MM.1S (cell line): ENCODE results near the gene ZNF787.

ENCODE experiments used
- EZH2 ChIP-seq: fragments of 300-600 bp; sonication (generic); optimal IDR thresholded peaks from 2 replicates; pipeline ENCODE3; 2017; ENCODE audit warnings: low read depth, mild to moderate bottlenecking, antibody characterized with exemption, low read length, mixed read lengths
- TF ChIP-seq, protein P1 (sequence below): fragments of 300-600 bp; sonication (generic); IDR thresholded peaks from 2 replicates; pipeline ENCODE4 v1.5.1; 2016; ENCODE audit warnings: antibody characterized with exemption, low read length, mixed read lengths

DNA sequence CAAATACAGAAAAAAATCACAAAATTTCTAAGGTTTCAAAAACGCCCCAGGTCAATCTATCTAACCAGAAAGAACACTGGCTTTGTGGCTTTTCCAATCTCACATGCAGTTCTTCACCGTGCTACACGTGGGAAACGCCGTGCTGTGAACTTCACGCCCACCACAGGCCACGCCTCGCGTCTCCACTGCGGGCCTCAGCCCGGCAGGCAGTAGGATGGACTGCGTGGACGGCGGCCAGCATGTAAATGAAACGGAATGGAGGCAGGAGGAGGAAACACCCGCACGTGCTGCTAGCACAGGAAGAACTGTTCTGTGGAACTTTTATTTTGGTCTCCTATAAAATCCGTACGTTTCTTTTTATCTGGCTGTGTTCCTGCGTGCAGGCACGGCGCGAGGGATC, 23.8 kb downstream of the ZNF787 start:
- TF ChIP-seq, protein P1, sequence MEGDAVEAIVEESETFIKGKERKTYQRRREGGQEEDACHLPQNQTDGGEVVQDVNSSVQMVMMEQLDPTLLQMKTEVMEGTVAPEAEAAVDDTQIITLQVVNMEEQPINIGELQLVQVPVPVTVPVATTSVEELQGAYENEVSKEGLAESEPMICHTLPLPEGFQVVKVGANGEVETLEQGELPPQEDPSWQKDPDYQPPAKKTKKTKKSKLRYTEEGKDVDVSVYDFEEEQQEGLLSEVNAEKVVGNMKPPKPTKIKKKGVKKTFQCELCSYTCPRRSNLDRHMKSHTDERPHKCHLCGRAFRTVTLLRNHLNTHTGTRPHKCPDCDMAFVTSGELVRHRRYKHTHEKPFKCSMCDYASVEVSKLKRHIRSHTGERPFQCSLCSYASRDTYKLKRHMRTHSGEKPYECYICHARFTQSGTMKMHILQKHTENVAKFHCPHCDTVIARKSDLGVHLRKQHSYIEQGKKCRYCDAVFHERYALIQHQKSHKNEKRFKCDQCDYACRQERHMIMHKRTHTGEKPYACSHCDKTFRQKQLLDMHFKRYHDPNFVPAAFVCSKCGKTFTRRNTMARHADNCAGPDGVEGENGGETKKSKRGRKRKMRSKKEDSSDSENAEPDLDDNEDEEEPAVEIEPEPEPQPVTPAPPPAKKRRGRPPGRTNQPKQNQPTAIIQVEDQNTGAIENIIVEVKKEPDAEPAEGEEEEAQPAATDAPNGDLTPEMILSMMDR = no peak
- TF ChIP-seq EZH2 = no peak
